Measurements from ENCODE around the gene CAND1.
A peak's percentile ranks its signal among the peaks of the same experiment; 100 is the strongest.

GRCh38 chr12:67241482-67241881 lies 27.7 kb upstream of the CAND1 start:
- TF ChIP-seq JUND (IDR thresholded peaks at IDR 0.05; ENCODE audit: borderline replicate concordance, low read depth, low read length) (peak; percentile 59; the same call in 1 of the 2 replicates), JUND (tag; IDR thresholded peaks at IDR 0.05; ENCODE audit: borderline replicate concordance, low read depth, low read length) (peak; percentile 65; the same call in 2 of the 3 replicates), ZNF124 (CRISPR knock-in tag; IDR thresholded peaks at IDR 0.05) (no peak), HNRNPUL1 (IDR thresholded peaks at IDR 0.05; ENCODE audit: low read length) (no peak), USF1 (CRISPR knock-in tag; IDR thresholded peaks at IDR 0.05) (no peak), MTA3 (IDR thresholded peaks at IDR 0.05; ENCODE audit: borderline replicate concordance) (no peak), TAF1 (IDR thresholded peaks at IDR 0.05; ENCODE audit: control insufficient read depth, extremely low read depth, insufficient read depth, low read length, severe bottlenecking) (no peak)

Measured in K562 (cell line).